Measurements from ENCODE around the gene AMOTL2. TPM values are rescaled to one million over a fixed set of nuclear protein-coding genes. Genes with fewer than 3 reads are reported as not detected.

The AMOTL2 gene
- polyA plus RNA-seq, 4 donors: 71.1 to 107 (median 92.6) TPM

GRCh38 chr3:134366928-134367811 is 7.1 kb downstream of the AMOTL2 start:
- DNase-seq (ENCODE audit: low read depth in 4 of 4, low spot score in 2 of 4): no peak

- DNase-seq (ENCODE audit: low read depth in 4 of 4, low spot score in 2 of 4): no peak
Measured at GRCh38 chr3:134366221-134366927, 7.9 kb downstream of the AMOTL2 start.

GRCh38 chr3:134365766-134366065 is 8.5 kb downstream of the AMOTL2 start:
- DNase-seq (ENCODE audit: low read depth in 4 of 4, low spot score in 2 of 4): no peak

GRCh38 chr3:134364936-134365765 is 9.1 kb downstream of the AMOTL2 start:
- DNase-seq (ENCODE audit: low read depth in 4 of 4, low spot score in 2 of 4): no peak

- peak in 3 of 4 donors; percentile 88 to 96 (median 92) for DNase-seq (ENCODE audit: low read depth in 4 of 4, low spot score in 2 of 4)
Measured at GRCh38 chr3:134364061-134364935, 9.9 kb downstream of the AMOTL2 start.

GRCh38 chr3:134363381-134363755 is 10.9 kb downstream of the AMOTL2 start:
- DNase-seq (ENCODE audit: low read depth in 4 of 4, low spot score in 2 of 4): no peak

- no peak for DNase-seq (ENCODE audit: low read depth in 4 of 4, low spot score in 2 of 4)
Measured at GRCh38 chr3:134362670-134363380, 11.4 kb downstream of the AMOTL2 start.

GRCh38 chr3:134362221-134362620 is 12.0 kb downstream of the AMOTL2 start:
- DNase-seq (ENCODE audit: low read depth in 4 of 4, low spot score in 2 of 4): no peak

- no peak for DNase-seq (ENCODE audit: low read depth in 4 of 4, low spot score in 2 of 4)
Measured at GRCh38 chr3:134361162-134361835, 12.9 kb downstream of the AMOTL2 start.

- no peak for DNase-seq (ENCODE audit: low read depth in 4 of 4, low spot score in 2 of 4)
Measured at GRCh38 chr3:134360046-134360445, 14.2 kb downstream of the AMOTL2 start.

GRCh38 chr3:134359121-134360010 is 14.9 kb downstream of the AMOTL2 start:
- DNase-seq (ENCODE audit: low read depth in 4 of 4, low spot score in 2 of 4): no peak

- peak in 3 of 4 donors; percentile 58 to 89 (median 79) for DNase-seq (ENCODE audit: low read depth in 4 of 4, low spot score in 2 of 4)
Measured at GRCh38 chr3:134357914-134358811, 16.1 kb downstream of the AMOTL2 start.

GRCh38 chr3:134357261-134357913 is 16.9 kb downstream of the AMOTL2 start:
- no peak for DNase-seq (ENCODE audit: low read depth in 4 of 4, low spot score in 2 of 4)

GRCh38 chr3:134356411-134357040 is 17.7 kb downstream of the AMOTL2 start:
- DNase-seq (ENCODE audit: low read depth in 4 of 4, low spot score in 2 of 4): no peak

GRCh38 chr3:134355416-134355815 is 18.8 kb downstream of the AMOTL2 start:
- DNase-seq (ENCODE audit: low read depth in 4 of 4, low spot score in 2 of 4): no peak
